GM12875 (cell line): ENCODE results near the gene PNPO.
"Not testable (repeated sequence)": the region's sequence is repeated elsewhere in the genome, so short reads cannot be mapped to it uniquely, and the experiment has no call there.

Source experiments
- H3K4me3 ChIP-seq: one replicate; pipeline ENCODE4 v1.5.1; 2011; ENCODE audit warnings: low read depth, low read length, control low read depth
- TF ChIP-seq, protein P1 (sequence below): IDR thresholded peaks from 2 replicates; pipeline ENCODE4 v1.5.1; 2011; ENCODE audit warnings: low read depth, mild to moderate bottlenecking, control low read depth, inconsistent platforms, low read length, moderate library complexity, borderline replicate concordance; ENCODE audit not compliant: insufficient read depth

Gene PNPO

GRCh38 chr17:47980541-47980940, 39.2 kb downstream of the PNPO start:
- TF ChIP-seq, protein P1, sequence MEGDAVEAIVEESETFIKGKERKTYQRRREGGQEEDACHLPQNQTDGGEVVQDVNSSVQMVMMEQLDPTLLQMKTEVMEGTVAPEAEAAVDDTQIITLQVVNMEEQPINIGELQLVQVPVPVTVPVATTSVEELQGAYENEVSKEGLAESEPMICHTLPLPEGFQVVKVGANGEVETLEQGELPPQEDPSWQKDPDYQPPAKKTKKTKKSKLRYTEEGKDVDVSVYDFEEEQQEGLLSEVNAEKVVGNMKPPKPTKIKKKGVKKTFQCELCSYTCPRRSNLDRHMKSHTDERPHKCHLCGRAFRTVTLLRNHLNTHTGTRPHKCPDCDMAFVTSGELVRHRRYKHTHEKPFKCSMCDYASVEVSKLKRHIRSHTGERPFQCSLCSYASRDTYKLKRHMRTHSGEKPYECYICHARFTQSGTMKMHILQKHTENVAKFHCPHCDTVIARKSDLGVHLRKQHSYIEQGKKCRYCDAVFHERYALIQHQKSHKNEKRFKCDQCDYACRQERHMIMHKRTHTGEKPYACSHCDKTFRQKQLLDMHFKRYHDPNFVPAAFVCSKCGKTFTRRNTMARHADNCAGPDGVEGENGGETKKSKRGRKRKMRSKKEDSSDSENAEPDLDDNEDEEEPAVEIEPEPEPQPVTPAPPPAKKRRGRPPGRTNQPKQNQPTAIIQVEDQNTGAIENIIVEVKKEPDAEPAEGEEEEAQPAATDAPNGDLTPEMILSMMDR = no peak
- no peak overlapping the region for H3K4me3 ChIP-seq

GRCh38 chr17:47981462-47981861, 40.1 kb downstream of the PNPO start:
- TF ChIP-seq, protein P1 = no peak
- no peak overlapping the region for H3K4me3 ChIP-seq

GRCh38 chr17:47982091-47982617, 40.8 kb downstream of the PNPO start:
- no peak overlapping the region for H3K4me3 ChIP-seq
- TF ChIP-seq, protein P1 = no peak

DNA sequence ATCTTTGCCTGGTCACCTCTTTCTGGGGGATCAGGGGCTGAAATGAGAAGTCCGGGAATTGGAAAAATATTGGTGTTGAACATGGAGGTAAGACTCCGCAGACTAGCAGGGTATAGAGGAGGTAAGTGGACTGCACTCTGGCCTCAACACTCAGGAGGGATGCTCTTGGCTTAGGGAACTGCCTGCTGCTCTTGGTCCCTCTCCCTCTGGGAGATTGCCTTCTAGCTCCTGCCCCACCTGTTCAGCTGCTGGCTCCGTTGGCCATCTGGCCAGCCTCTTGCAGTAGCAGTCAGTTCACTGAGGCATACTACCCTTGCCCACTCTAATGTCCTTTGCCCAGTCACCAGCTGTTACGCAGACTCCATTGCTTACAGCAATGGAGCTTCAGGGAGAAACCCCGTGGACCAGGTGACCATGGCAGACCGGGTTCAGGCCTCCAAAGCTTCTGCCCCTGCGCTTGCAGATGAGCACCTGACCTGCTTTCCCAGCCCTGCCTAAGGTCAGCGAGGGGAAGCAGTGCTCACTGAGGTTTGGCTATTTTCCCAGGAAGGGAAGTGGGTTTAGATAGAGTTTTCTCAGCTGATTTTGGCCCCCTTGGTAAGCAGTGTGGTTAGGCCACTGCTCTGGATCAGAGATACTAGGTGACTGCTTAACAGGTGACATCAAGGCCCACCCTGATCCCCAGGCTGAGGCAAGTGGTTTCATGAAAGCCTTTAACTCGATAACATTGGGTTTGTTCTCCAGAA, 41.4 kb downstream of the PNPO start:
- TF ChIP-seq, protein P1 = no peak
- no peak overlapping the region for H3K4me3 ChIP-seq

GRCh38 chr17:47983492-47984223, 42.3 kb downstream of the PNPO start:
- TF ChIP-seq, protein P1 = no peak
- no peak overlapping the region for H3K4me3 ChIP-seq

DNA sequence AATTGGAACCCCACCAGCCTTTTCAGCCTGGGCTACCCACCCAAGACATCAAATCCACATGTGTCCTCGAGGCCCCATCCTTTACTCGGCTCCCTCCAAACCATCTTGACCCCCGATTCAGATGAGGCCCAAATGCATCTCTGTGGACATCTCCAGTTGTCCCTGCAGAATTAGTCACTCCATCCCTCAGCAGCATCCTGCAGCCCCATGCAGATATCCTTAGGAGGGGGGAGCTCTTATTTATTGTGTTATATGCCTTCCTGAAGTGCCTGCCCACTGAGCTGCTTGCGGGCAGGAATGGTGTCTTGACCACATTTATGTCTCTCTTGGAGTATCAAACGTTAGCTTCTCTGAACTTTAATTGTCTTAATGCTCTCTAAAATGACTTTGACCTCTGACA, 45.1 kb downstream of the PNPO start:
- no peak overlapping the region for H3K4me3 ChIP-seq
- TF ChIP-seq, protein P1 = no peak

GRCh38 chr17:47987240-47987835, 46.0 kb downstream of the PNPO start:
- no peak overlapping the region for H3K4me3 ChIP-seq

DNA sequence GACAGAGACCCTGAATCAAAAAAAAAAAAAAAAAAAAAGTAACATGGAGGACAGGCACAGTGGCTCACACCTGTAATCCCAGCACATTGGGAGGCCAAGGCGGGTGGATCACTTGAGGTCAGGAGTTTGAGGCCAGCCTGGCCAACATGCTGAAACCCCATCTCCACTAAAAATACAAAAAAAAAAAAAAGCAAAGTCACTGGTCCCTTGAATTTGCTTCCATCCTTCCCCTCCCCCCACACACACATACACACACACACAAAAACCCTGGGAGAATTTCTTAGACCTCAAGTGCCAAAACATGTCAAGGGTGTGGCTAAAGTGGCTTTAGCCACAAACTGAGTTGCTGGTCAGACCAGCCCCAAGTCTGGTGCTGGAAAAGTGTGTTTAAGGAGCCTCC, 47.1 kb downstream of the PNPO start:
- H3K4me3 ChIP-seq = not testable (repeated sequence)

More at GRCh38 chr17:47987240-47987835, 46.0 kb downstream of the PNPO start:
- TF ChIP-seq, protein P1 = no peak
